SK-N-SH (cell line): ENCODE results near the gene FLRT3. TPM values are rescaled to one million over a fixed set of nuclear protein-coding genes. Genes with fewer than 3 reads are reported as not detected.

Experiments
- CTCF ChIA-PET: fragments of 300-600, 350-600 bp; formaldehyde crosslinking; extraction: SDS; loops from one replicate; lab custom pipeline; 2021; lab: Yijun Ruan, JAX
- POLR2A ChIA-PET: fragments of 350-600 bp; sonication (Branson Sonifier 250); formaldehyde crosslinking; extraction: SDS; loops from one replicate; lab custom pipeline; 2020; ENCODE audit warnings: antibody characterized with exemption, inconsistent platforms; lab: Yijun Ruan, JAX
- DNase-seq: peaks from one replicate; pipeline ENCODE4 v3.0.0; 2012
- H2AFZ ChIP-seq: fragments of 200-600 bp; sonication (generic); 2 replicates; pipeline ENCODE4 v1.8.1; 2016; ENCODE audit warnings: antibody characterized with exemption, mild to moderate bottlenecking, low read depth
- H3F3A ChIP-seq: fragments of 200-600 bp; sonication (generic); replicated peaks from 2 replicates; pipeline ENCODE3; 2016; ENCODE audit warnings: antibody characterized with exemption, mild to moderate bottlenecking; ENCODE audit not compliant: insufficient read depth
- H3K27ac ChIP-seq, 2 experiments: fragments of 200-500 bp in 1 of 2; fragments of 200-600 bp in 1 of 2; sonication (Bioruptor generic) in 1 of 2; sonication (generic), shearing (Covaris generic) in 1 of 2; 2 replicates each; pipeline versions ENCODE4 v1.5.1 to v1.6.1; 2014 to 2016; ENCODE audit warnings: low read depth in 2 of 2, inconsistent platforms in 1 of 2, low read length in 1 of 2, mild to moderate bottlenecking in 1 of 2, mixed read lengths in 1 of 2
- H3K27me3 ChIP-seq: fragments of 200-600 bp; sonication (generic), shearing (Covaris generic); 2 replicates; pipeline ENCODE4 v1.6.1; 2016; ENCODE audit warnings: mixed run types; ENCODE audit not compliant: insufficient read depth
- H3K36me3 ChIP-seq, 2 experiments: fragments of 200-500 bp in 1 of 2; fragments of 200-600 bp in 1 of 2; sonication (Bioruptor generic) in 1 of 2; sonication (generic) in 1 of 2; replicated peaks in 1 of 2; 2 replicates each; pipeline versions ENCODE3 to v1.5.1; 2014 to 2016; ENCODE audit warnings: low read length in 1 of 2, mild to moderate bottlenecking in 1 of 2; ENCODE audit not compliant: insufficient read depth in 2 of 2, control insufficient read depth in 1 of 2
- H3K4me1 ChIP-seq, 2 experiments: fragments of 200-500 bp in 1 of 2; fragments of 200-600 bp in 1 of 2; sonication (Bioruptor generic) in 1 of 2; sonication (generic), shearing (Covaris generic) in 1 of 2; 2 replicates each; pipeline versions ENCODE4 v1.5.1 to v1.6.1; 2014 to 2016; ENCODE audit warnings: low read depth in 1 of 2, low read length in 1 of 2, mixed run types in 1 of 2; ENCODE audit not compliant: insufficient read depth in 2 of 2, control insufficient read depth in 1 of 2
- H3K4me2 ChIP-seq: fragments of 200-600 bp; sonication (generic), shearing (Covaris generic); 2 replicates; pipeline ENCODE4 v1.6.1; 2017; ENCODE audit warnings: mixed run types
- H3K4me3 ChIP-seq, 2 experiments: fragments of 200-500 bp in 1 of 2; fragments of 200-600 bp in 1 of 2; sonication (Bioruptor generic) in 1 of 2; sonication (generic), shearing (Covaris generic) in 1 of 2; 2 replicates each; pipeline versions ENCODE4 v1.5.1 to v1.8.1; 2014 to 2016; ENCODE audit warnings: low read depth in 2 of 2, inconsistent platforms in 1 of 2, low read length in 1 of 2, mild to moderate bottlenecking in 1 of 2, mixed read lengths in 1 of 2, moderate library complexity in 1 of 2
- H3K79me2 ChIP-seq: fragments of 200-600 bp; sonication (generic); 2 replicates; pipeline ENCODE4 v1.8.1; 2017; ENCODE audit warnings: mild to moderate bottlenecking; ENCODE audit not compliant: insufficient read depth
- H3K9ac ChIP-seq: fragments of 200-600 bp; sonication (generic); 2 replicates; pipeline ENCODE4 v1.6.1; 2017; ENCODE audit warnings: mixed run types
- H3K9me2 ChIP-seq: fragments of 200-600 bp; sonication (generic); 2 replicates; pipeline ENCODE4 v1.6.1; 2017; ENCODE audit warnings: mixed run types
- H3K9me3 ChIP-seq: fragments of 200-600 bp; sonication (generic); 2 replicates; pipeline ENCODE4 v1.6.1; 2017; ENCODE audit warnings: mixed run types, mild to moderate bottlenecking, moderate library complexity
- H4K20me1 ChIP-seq: fragments of 200-600 bp; sonication (generic); 2 replicates; pipeline ENCODE4 v1.6.1; 2017; ENCODE audit warnings: mild to moderate bottlenecking, mixed run types; ENCODE audit not compliant: insufficient read depth
- TCF12 ChIP-seq: IDR thresholded peaks from 2 replicates; pipeline ENCODE4 v1.4.0; 2012
- WGBS: methylation state at CpG from one replicate; pipeline ENCODE4 v1.1.6; 2017; ENCODE audit warnings: low lambda C conversion rate; 5-methylcytosine and 5-hydroxymethylcytosine counted together
- polyA plus RNA-seq, 3 experiments: library from polyadenylated mRNA; depleted of rRNA; stranded (reverse); fragments of >200 nt; gene quantifications; 2 replicates each; pipeline ENCODE4 v1.2.3, GENCODE V29; 2012
- small RNA-seq, 7 experiments: library from RNA; depleted of rRNA; stranded (forward); fragments of <200 nt; gene quantifications; one replicate each; pipeline ENCODE3, GENCODE V24; 2012

FLRT3 gene
- polyA plus RNA-seq, 1 of the 3 experiments (the other 2 are of a cell fraction), result 1.8 TPM

DNA sequence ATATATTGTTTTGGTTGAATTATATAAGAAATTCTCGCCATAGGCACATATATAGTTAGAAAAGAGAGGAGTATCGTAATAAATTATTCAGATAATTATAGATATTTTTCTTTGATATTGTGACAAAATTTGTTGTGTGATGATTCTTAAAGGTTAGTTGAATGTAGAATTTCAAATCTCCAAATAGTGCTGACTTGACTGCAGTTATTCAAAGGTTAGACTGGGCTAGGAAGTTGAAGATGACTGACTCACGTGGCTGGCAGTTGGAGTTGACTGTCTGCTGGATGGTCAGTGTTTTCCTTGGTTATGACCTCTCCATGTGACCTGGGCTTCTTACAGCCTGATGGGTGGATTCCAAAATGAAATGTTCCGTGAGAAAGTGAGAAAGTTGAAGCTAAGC lies 55.3 kb downstream of the FLRT3 start:
- H3K9ac ChIP-seq, result no peak overlapping the region
- no peaks in the 10 kb centered on the region for H4K20me1 ChIP-seq
- POLR2A ChIA-PET, result no interaction called here
- no peaks in the 10 kb centered on the region for H3K9me2 ChIP-seq
- H3K4me2 ChIP-seq, result no peak overlapping the region
- H3K9me3 ChIP-seq, result no peaks in the 10 kb centered on the region
- no peak for DNase-seq
- no peaks in the 10 kb centered on the region for H3K79me2 ChIP-seq
- CTCF ChIA-PET, result no interaction called here
- H3K4me3 ChIP-seq, result no peak overlapping the region
- H3K36me3 ChIP-seq, result no peaks in the 10 kb centered on the region
- 86% methylated on average over 4 of the region's 4 CpGs for WGBS
- no peak overlapping the region for H3K27ac ChIP-seq
- no peak for TF ChIP-seq TCF12
- H3F3A ChIP-seq, result no peaks in the 10 kb centered on the region
- H3K4me1 ChIP-seq, result no peaks in the 10 kb centered on the region
- no peaks in the 10 kb centered on the region for H3K27me3 ChIP-seq
- no peak overlapping the region for H2AFZ ChIP-seq

Small RNA genes lying within 50 kb of the gene (small RNA-seq; reads per million reads assigned to genes)
- 0 to 5.7 (median 1.1) reads per million in 7 experiments for gene RNU6-228P
